ENCODE data around the gene SBDS.

The SBDS gene

DNA sequence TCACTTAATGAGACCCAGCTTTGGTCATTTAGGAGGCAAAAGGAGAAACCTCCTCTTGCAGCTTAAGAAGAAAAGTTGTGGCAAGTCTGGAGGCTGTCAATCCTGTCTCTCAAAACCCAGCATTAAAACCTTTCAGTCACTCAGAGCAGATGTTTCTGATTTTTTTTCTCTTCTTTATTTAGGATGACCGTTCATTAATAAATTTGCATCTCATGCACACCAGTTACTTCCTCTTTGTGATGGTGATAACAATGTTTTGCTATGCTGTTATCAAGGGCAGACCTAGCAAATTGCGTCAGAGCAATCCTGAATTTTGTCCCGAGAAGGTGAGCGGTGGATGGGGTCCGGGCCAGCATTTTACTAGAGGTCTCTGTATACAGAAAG is 42.4 kb downstream of the SBDS start:
- TF ChIP-seq PAX5 (IDR thresholded peaks at IDR 0.05; ENCODE audit: insufficient read depth, low read length, severe bottlenecking) (no peak), SPI1 (IDR thresholded peaks at IDR 0.05; ENCODE audit: low read depth, low read length) (no peak), POU2F2 (IDR thresholded peaks at IDR 0.05; ENCODE audit: low read depth, low read length) (no peak), POLR2A (IDR thresholded peaks at IDR 0.05; ENCODE audit: low read depth, low read length) (no peak), POLR2AphosphoS5 (IDR thresholded peaks at IDR 0.05; ENCODE audit: low read depth, low read length) (no peak), TAF1 (IDR thresholded peaks at IDR 0.05; ENCODE audit: low read depth, low read length) (no peak)
- FAIRE-seq = no peak
- no peak for DNase-seq (ENCODE audit: insufficient read length, low spot score)

DNA sequence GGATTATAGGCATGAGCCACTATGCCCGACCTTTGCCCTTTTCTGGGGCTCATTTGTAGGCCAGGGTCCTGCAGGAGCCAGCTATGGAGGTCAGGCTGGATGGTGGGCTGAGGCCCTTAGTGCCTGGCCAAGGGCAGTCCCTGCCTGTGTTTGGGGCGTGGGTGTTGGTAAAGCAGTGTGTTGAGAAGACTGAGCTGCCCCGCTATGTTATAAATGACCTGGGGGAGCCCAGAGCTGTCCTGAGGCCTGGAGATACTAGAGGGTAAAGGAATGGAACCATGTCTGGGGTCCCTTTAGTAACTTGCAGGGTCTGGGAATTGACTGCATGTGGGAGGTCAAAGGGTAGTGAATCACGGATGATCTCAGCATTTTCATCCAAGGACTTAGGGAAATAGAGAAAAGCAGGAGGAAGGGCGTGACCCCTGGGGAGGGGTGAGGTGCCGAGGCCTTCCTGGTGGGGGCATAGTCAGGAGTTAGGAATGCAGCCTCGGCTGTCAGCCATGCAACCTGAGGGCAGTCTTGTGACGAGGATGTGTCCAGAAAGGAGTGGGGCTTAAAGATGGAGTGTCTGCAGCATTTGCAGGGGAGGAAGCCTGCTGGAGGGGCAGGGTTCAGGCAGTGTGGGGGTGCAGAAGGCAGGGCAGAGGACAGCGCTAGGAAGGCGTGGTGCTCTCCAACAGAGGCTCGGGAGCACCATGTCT is 42.9 kb downstream of the SBDS start:
- TF ChIP-seq TAF1 (IDR thresholded peaks at IDR 0.05; ENCODE audit: low read depth, low read length) = no peak
- TF ChIP-seq POU2F2 (IDR thresholded peaks at IDR 0.05; ENCODE audit: low read depth, low read length) = no peak
- no peak for TF ChIP-seq POLR2AphosphoS5 (IDR thresholded peaks at IDR 0.05; ENCODE audit: low read depth, low read length)
- TF ChIP-seq POLR2A (IDR thresholded peaks at IDR 0.05; ENCODE audit: low read depth, low read length) = no peak
- TF ChIP-seq PAX5 (IDR thresholded peaks at IDR 0.05; ENCODE audit: insufficient read depth, low read length, severe bottlenecking) = no peak
- TF ChIP-seq SPI1 (IDR thresholded peaks at IDR 0.05; ENCODE audit: low read depth, low read length) = no peak
- DNase-seq (ENCODE audit: insufficient read length, low spot score) (no peak), FAIRE-seq (no peak)

DNA sequence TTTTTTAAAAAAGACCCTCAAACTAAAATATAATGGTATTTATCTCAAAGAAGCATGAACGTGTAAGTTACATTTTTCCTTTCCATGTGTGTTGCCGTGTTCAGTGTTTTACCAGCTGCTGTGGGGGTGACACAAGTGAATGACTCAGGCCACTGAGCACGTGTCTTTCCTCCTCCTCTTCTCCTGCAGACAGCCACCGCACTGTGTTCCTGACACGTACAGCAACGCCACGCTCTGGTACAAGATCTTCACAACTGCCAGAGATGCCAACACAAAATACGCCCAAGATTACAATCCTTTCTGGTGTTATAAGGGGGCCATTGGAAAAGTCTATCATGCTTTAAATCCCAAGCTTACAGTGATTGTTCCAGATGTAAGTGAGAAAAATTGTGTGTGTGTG is 44.6 kb downstream of the SBDS start:
- TF ChIP-seq POU2F2 (IDR thresholded peaks at IDR 0.05; ENCODE audit: low read depth, low read length) (no peak), SPI1 (IDR thresholded peaks at IDR 0.05; ENCODE audit: low read depth, low read length) (no peak)
- FAIRE-seq (no peak), DNase-seq (ENCODE audit: insufficient read length, low spot score) (no peak)

DNA sequence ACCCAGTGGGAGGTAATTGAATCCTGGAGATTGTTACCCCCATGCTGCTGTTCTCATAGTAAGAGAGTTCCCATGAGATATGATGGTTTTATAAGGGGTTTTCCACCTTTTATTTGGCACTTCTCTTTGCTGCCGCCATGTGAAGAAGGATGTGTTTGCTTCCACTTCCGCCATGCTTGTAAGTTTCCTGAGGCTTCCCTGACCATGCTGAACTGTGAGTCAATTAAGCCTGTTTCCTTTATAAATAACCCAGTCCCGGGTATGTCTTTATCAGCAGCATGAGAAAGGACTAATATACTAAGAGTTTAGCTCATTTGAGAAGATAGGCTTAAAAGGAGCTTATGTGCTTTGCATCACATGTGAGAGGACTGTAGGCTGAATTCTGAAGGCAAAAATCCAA is 45.1 kb downstream of the SBDS start:
- DNase-seq (ENCODE audit: insufficient read length, low spot score) = no peak
- FAIRE-seq = no peak

DNA sequence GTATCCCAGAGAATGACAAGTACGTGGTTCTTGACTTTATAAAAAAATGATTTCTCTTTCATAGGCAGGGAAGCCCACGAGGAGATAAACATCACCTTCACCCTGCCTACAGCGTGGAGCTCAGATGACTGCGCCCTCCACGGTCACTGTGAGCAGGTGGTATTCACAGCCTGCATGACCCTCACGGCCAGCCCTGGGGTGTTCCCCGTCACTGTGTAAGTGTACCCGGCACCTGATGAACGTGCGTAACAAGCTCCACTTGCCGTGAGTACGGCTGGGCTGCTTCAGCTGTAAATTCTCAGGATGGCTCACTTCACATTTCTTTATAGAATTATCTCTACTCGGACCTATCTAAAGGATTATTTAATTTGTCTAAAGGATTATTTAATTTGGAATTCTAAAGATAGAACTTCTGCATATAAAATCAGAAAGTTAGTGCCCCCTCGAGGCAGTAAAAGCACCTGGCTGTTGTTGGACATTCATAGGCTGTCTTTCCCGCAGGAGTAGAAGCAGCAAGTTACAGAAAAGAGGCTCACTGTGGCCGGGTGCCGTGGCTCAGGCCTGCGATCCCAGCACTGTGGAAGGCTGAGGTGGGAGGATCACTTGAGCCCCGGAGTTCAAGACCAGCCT is 46.8 kb downstream of the SBDS start:
- FAIRE-seq = no peak
- TF ChIP-seq POLR2A (IDR thresholded peaks at IDR 0.05; ENCODE audit: low read depth, low read length) = no peak
- TF ChIP-seq PAX5 (IDR thresholded peaks at IDR 0.05; ENCODE audit: insufficient read depth, low read length, severe bottlenecking) = no peak
- TF ChIP-seq POLR2AphosphoS5 (IDR thresholded peaks at IDR 0.05; ENCODE audit: low read depth, low read length) = no peak
- TF ChIP-seq SPI1 (IDR thresholded peaks at IDR 0.05; ENCODE audit: low read depth, low read length) = no peak
- TF ChIP-seq POU2F2 (IDR thresholded peaks at IDR 0.05; ENCODE audit: low read depth, low read length) = no peak
- no peak for TF ChIP-seq TAF1 (IDR thresholded peaks at IDR 0.05; ENCODE audit: low read depth, low read length)
- DNase-seq (ENCODE audit: insufficient read length, low spot score) = no peak

More for the DNA sequence above, 45.1 kb downstream of the SBDS start:
- no peak for TF ChIP-seq TAF1 (IDR thresholded peaks at IDR 0.05; ENCODE audit: low read depth, low read length)
- no peak for TF ChIP-seq POLR2A (IDR thresholded peaks at IDR 0.05; ENCODE audit: low read depth, low read length)
- no peak for TF ChIP-seq POLR2AphosphoS5 (IDR thresholded peaks at IDR 0.05; ENCODE audit: low read depth, low read length)
- TF ChIP-seq PAX5 (IDR thresholded peaks at IDR 0.05; ENCODE audit: insufficient read depth, low read length, severe bottlenecking) = no peak
- no peak for TF ChIP-seq SPI1 (IDR thresholded peaks at IDR 0.05; ENCODE audit: low read depth, low read length)
- no peak for TF ChIP-seq POU2F2 (IDR thresholded peaks at IDR 0.05; ENCODE audit: low read depth, low read length)

DNA sequence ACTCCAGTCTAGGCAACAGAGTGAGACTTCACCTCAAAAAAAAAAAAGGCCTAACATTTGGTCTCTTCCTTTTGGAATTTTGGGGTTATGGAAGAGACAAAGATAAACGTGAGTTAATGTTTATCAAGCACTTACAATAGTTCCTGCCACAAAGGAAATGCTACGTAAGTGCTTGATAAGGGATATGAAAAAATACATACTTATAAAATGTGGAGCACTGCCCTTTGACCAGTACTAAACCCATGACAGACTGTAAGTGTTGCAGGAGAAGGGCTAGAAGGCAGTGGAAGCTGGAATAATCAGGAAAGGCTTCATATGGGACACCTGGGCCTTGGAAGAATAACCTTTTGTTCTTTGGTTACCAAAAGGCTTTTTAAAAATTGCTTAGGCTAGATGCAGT is 48.8 kb downstream of the SBDS start:
- no peak for DNase-seq (ENCODE audit: insufficient read length, low spot score)
- FAIRE-seq = no peak
- TF ChIP-seq PAX5 (IDR thresholded peaks at IDR 0.05; ENCODE audit: insufficient read depth, low read length, severe bottlenecking) = no peak
- no peak for TF ChIP-seq POU2F2 (IDR thresholded peaks at IDR 0.05; ENCODE audit: low read depth, low read length)
- no peak for TF ChIP-seq TAF1 (IDR thresholded peaks at IDR 0.05; ENCODE audit: low read depth, low read length)
- no peak for TF ChIP-seq SPI1 (IDR thresholded peaks at IDR 0.05; ENCODE audit: low read depth, low read length)
- no peak for TF ChIP-seq POLR2AphosphoS5 (IDR thresholded peaks at IDR 0.05; ENCODE audit: low read depth, low read length)
- no peak for TF ChIP-seq POLR2A (IDR thresholded peaks at IDR 0.05; ENCODE audit: low read depth, low read length)

DNA sequence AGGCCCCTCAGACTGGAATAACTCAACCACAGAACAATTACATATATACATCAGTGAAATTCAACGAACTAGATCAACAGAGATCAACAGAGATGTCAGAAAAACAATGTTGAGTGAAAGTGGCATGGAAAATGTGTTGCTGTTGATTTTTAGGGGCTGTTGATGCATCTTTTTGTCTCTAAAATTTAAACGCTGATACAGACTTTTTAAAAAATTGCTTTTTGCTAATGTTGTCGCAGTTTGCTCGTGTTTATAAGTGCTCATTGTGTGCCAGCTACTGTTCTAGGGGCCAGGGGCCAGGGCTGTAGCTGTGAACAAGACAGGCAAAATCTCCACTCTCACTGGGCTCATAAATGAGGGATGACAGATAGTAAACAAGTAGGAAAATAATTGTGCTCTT is 56.1 kb downstream of the SBDS start:
- DNase-seq (ENCODE audit: insufficient read length, low spot score) = no peak
- TF ChIP-seq POU2F2 (IDR thresholded peaks at IDR 0.05; ENCODE audit: low read depth, low read length) = no peak
- FAIRE-seq = peak; percentile 26

DNA sequence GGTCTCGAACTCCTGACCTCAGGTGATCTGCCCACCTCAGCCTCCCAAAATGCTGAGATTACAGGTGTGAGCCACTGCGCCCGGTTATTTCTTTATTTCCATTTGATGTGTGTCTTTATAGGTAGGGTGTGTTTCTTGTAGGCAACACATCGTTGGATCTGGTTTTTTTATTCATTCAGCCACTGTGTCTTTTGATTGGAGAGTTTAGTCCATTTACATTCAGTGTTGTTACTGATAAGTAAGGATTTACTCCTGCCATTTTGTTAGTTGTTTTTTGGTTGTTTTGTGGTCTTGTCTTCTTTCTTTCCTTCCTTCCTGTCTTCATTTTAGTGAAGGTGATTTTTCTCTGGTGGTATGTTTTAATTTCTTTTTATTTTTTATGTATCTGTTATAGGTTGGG is 57.4 kb downstream of the SBDS start:
- FAIRE-seq (no peak), DNase-seq (ENCODE audit: insufficient read length, low spot score) (no peak)
- TF ChIP-seq POLR2A (IDR thresholded peaks at IDR 0.05; ENCODE audit: low read depth, low read length) (no peak), SPI1 (IDR thresholded peaks at IDR 0.05; ENCODE audit: low read depth, low read length) (no peak), POU2F2 (IDR thresholded peaks at IDR 0.05; ENCODE audit: low read depth, low read length) (no peak), TAF1 (IDR thresholded peaks at IDR 0.05; ENCODE audit: low read depth, low read length) (no peak), POLR2AphosphoS5 (IDR thresholded peaks at IDR 0.05; ENCODE audit: low read depth, low read length) (no peak), PAX5 (IDR thresholded peaks at IDR 0.05; ENCODE audit: insufficient read depth, low read length, severe bottlenecking) (no peak)
